ENCODE data around the gene SHMT2. TPM values are rescaled to one million over a fixed set of nuclear protein-coding genes. Genes with fewer than 3 reads are reported as not detected.

Gene SHMT2
- total RNA-seq, 2 experiments from 2014 or later: 517 to 532 TPM

GRCh38 chr12:57193706-57194245, 35.7 kb upstream of the SHMT2 start:
- no peak for DNase-seq
- no peaks in the 10 kb centered on the region for H3K4me1 Mint-ChIP-seq
- no peaks in the 10 kb centered on the region for H3K27me3 Mint-ChIP-seq
- H3K36me3 Mint-ChIP-seq: no peaks in the 10 kb centered on the region
- H3K4me3 Mint-ChIP-seq: no peak overlapping the region
- no peaks in the 10 kb centered on the region for H3K9me3 Mint-ChIP-seq
- no peak overlapping the region for H3K27ac Mint-ChIP-seq

GRCh38 chr12:57194253-57194652, 35.3 kb upstream of the SHMT2 start:
- Mint-ChIP-seq H3K9me3 (no peaks in the 10 kb centered on the region), H3K4me3 (no peak overlapping the region), H3K36me3 (no peaks in the 10 kb centered on the region), H3K4me1 (no peaks in the 10 kb centered on the region), H3K27me3 (no peaks in the 10 kb centered on the region), H3K27ac (no peak overlapping the region)
- no peak for DNase-seq

- no peak overlapping the region for H3K27ac Mint-ChIP-seq
- no peak overlapping the region for H3K4me3 Mint-ChIP-seq
Observed at GRCh38 chr12:57195186-57195585, 34.3 kb upstream of the SHMT2 start.

GRCh38 chr12:57195611-57196371, 33.7 kb upstream of the SHMT2 start:
- H3K4me1 Mint-ChIP-seq: no peaks in the 10 kb centered on the region
- no peak for DNase-seq
- H3K4me3 Mint-ChIP-seq: no peak overlapping the region
- H3K36me3 Mint-ChIP-seq: no peaks in the 10 kb centered on the region
- H3K27ac Mint-ChIP-seq: no peak overlapping the region
- H3K27me3 Mint-ChIP-seq: no peaks in the 10 kb centered on the region
- H3K9me3 Mint-ChIP-seq: no peaks in the 10 kb centered on the region

More at GRCh38 chr12:57195186-57195585, 34.3 kb upstream of the SHMT2 start:
- Mint-ChIP-seq H3K27me3 (no peaks in the 10 kb centered on the region), H3K4me1 (no peaks in the 10 kb centered on the region), H3K9me3 (no peaks in the 10 kb centered on the region), H3K36me3 (no peaks in the 10 kb centered on the region)
- no peak for DNase-seq

GRCh38 chr12:57196439-57196838, 33.1 kb upstream of the SHMT2 start:
- H3K27ac Mint-ChIP-seq: no peak overlapping the region
- H3K4me3 Mint-ChIP-seq: no peak overlapping the region
- H3K27me3 Mint-ChIP-seq: no peaks in the 10 kb centered on the region

GRCh38 chr12:57196956-57197355, 32.6 kb upstream of the SHMT2 start:
- no peaks in the 10 kb centered on the region for H3K4me1 Mint-ChIP-seq
- no peak overlapping the region for H3K4me3 Mint-ChIP-seq
- no peak for DNase-seq
- no peaks in the 10 kb centered on the region for H3K27me3 Mint-ChIP-seq
- no peaks in the 10 kb centered on the region for H3K9me3 Mint-ChIP-seq
- no peak overlapping the region for H3K27ac Mint-ChIP-seq
- H3K36me3 Mint-ChIP-seq: no peaks in the 10 kb centered on the region

More at GRCh38 chr12:57196439-57196838, 33.1 kb upstream of the SHMT2 start:
- Mint-ChIP-seq H3K4me1 (no peaks in the 10 kb centered on the region), H3K36me3 (no peaks in the 10 kb centered on the region), H3K9me3 (no peaks in the 10 kb centered on the region)
- no peak for DNase-seq

- H3K27ac Mint-ChIP-seq: no peak overlapping the region
- H3K27me3 Mint-ChIP-seq: no peaks in the 10 kb centered on the region
- DNase-seq: no peak
- H3K4me1 Mint-ChIP-seq: no peaks in the 10 kb centered on the region
- no peak overlapping the region for H3K4me3 Mint-ChIP-seq
- no peaks in the 10 kb centered on the region for H3K9me3 Mint-ChIP-seq
- no peaks in the 10 kb centered on the region for H3K36me3 Mint-ChIP-seq
Observed at GRCh38 chr12:57198329-57198728, 31.2 kb upstream of the SHMT2 start.

GRCh38 chr12:57199191-57199590, 30.3 kb upstream of the SHMT2 start:
- Mint-ChIP-seq H3K27me3 (no peaks in the 10 kb centered on the region), H3K4me3 (no peak overlapping the region)

GRCh38 chr12:57200497-57200896, 29.0 kb upstream of the SHMT2 start:
- H3K4me3 Mint-ChIP-seq: no peak overlapping the region

More at GRCh38 chr12:57199191-57199590, 30.3 kb upstream of the SHMT2 start:
- no peaks in the 10 kb centered on the region for H3K4me1 Mint-ChIP-seq
- H3K36me3 Mint-ChIP-seq: no peaks in the 10 kb centered on the region
- no peak for DNase-seq
- H3K9me3 Mint-ChIP-seq: no peaks in the 10 kb centered on the region
- H3K27ac Mint-ChIP-seq: no peak overlapping the region

GRCh38 chr12:57201219-57201618, 28.3 kb upstream of the SHMT2 start:
- no peaks in the 10 kb centered on the region for H3K36me3 Mint-ChIP-seq
- DNase-seq: no peak
- H3K27me3 Mint-ChIP-seq: no peaks in the 10 kb centered on the region
- H3K4me3 Mint-ChIP-seq: no peak overlapping the region
- no peak overlapping the region for H3K27ac Mint-ChIP-seq
- no peaks in the 10 kb centered on the region for H3K9me3 Mint-ChIP-seq
- H3K4me1 Mint-ChIP-seq: no peaks in the 10 kb centered on the region

More at GRCh38 chr12:57200497-57200896, 29.0 kb upstream of the SHMT2 start:
- H3K9me3 Mint-ChIP-seq: no peaks in the 10 kb centered on the region
- no peak for DNase-seq
- no peaks in the 10 kb centered on the region for H3K4me1 Mint-ChIP-seq
- no peaks in the 10 kb centered on the region for H3K36me3 Mint-ChIP-seq
- no peak overlapping the region for H3K27ac Mint-ChIP-seq
- no peaks in the 10 kb centered on the region for H3K27me3 Mint-ChIP-seq

- DNase-seq: no peak
- H3K4me3 Mint-ChIP-seq: no peak overlapping the region
- no peaks in the 10 kb centered on the region for H3K27me3 Mint-ChIP-seq
- no peak overlapping the region for H3K27ac Mint-ChIP-seq
- no peaks in the 10 kb centered on the region for H3K36me3 Mint-ChIP-seq
- no peaks in the 10 kb centered on the region for H3K4me1 Mint-ChIP-seq
- no peaks in the 10 kb centered on the region for H3K9me3 Mint-ChIP-seq
Observed at GRCh38 chr12:57201631-57202030, 27.9 kb upstream of the SHMT2 start.

GRCh38 chr12:57202321-57202720, 27.2 kb upstream of the SHMT2 start:
- no peak overlapping the region for H3K4me3 Mint-ChIP-seq
- H3K4me1 Mint-ChIP-seq: no peaks in the 10 kb centered on the region
- H3K36me3 Mint-ChIP-seq: no peaks in the 10 kb centered on the region
- H3K27ac Mint-ChIP-seq: no peak overlapping the region
- no peak for DNase-seq
- no peaks in the 10 kb centered on the region for H3K9me3 Mint-ChIP-seq
- no peaks in the 10 kb centered on the region for H3K27me3 Mint-ChIP-seq

GRCh38 chr12:57203201-57203600, 26.3 kb upstream of the SHMT2 start:
- H3K36me3 Mint-ChIP-seq: no peaks in the 10 kb centered on the region
- H3K27ac Mint-ChIP-seq: no peak overlapping the region
- no peaks in the 10 kb centered on the region for H3K27me3 Mint-ChIP-seq
- H3K9me3 Mint-ChIP-seq: no peaks in the 10 kb centered on the region
- DNase-seq: no peak
- H3K4me3 Mint-ChIP-seq: no peak overlapping the region
- H3K4me1 Mint-ChIP-seq: no peaks in the 10 kb centered on the region

GRCh38 chr12:57203791-57204190, 25.7 kb upstream of the SHMT2 start:
- Mint-ChIP-seq H3K36me3 (no peaks in the 10 kb centered on the region), H3K4me1 (no peaks in the 10 kb centered on the region), H3K4me3 (no peak overlapping the region), H3K27me3 (no peaks in the 10 kb centered on the region), H3K9me3 (no peaks in the 10 kb centered on the region), H3K27ac (no peak overlapping the region)
- DNase-seq: no peak

GRCh38 chr12:57204454-57204853, 25.1 kb upstream of the SHMT2 start:
- H3K27ac Mint-ChIP-seq: no peak overlapping the region
- no peaks in the 10 kb centered on the region for H3K36me3 Mint-ChIP-seq
- H3K4me3 Mint-ChIP-seq: no peak overlapping the region
- no peaks in the 10 kb centered on the region for H3K27me3 Mint-ChIP-seq
- no peak for DNase-seq
- H3K4me1 Mint-ChIP-seq: no peaks in the 10 kb centered on the region
- H3K9me3 Mint-ChIP-seq: no peaks in the 10 kb centered on the region

- Mint-ChIP-seq H3K9me3 (no peaks in the 10 kb centered on the region), H3K27me3 (no peaks in the 10 kb centered on the region)
Observed at GRCh38 chr12:57205186-57205585, 24.3 kb upstream of the SHMT2 start.

More at GRCh38 chr12:57205186-57205585, 24.3 kb upstream of the SHMT2 start:
- H3K36me3 Mint-ChIP-seq: no peaks in the 10 kb centered on the region
- DNase-seq: no peak
- no peak overlapping the region for H3K27ac Mint-ChIP-seq
- H3K4me3 Mint-ChIP-seq: no peak overlapping the region
- H3K4me1 Mint-ChIP-seq: no peaks in the 10 kb centered on the region
